ENCODE measurements around the gene MLYCD. TPM values are rescaled to one million over a fixed set of nuclear protein-coding genes. Genes with fewer than 3 reads are reported as not detected.

MLYCD gene
- total and polyA plus RNA-seq, 2 donors (not counting 1 experiment from before 2014, with no cell fraction given), result 2.3 to 17.1 TPM

DNA sequence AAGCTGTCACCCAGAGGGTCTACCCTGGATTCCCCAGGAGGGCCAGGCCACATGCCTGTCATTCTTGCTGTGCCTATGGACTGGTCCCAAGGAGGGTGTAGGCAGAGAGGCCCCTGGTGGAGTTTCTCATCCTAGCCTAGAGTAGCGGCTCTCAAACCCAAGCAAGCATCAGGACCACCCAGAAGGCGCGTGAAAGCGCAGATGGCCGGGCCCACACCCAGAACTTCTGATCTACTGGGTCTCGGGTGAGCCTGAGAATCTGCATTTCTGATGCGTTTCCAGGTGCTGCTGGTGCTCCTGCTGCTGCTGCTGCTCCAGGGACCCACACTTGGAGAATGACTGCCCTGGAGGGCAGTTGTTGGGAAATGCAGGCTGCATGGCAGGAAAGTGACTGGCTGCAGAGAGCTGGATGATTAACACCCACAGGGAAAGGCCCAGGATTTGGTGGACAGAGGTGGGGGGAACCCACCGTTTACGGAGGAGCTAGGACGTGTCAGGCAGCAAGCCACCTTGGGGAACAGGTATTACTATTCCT, 44.7 kb downstream of the MLYCD start:
- H3K4me3 ChIP-seq (ENCODE audit: control extremely low read depth in 1 of 5, extremely low read depth in 1 of 5, insufficient read depth in 1 of 5, low read depth in 2 of 5, low read length in 4 of 5), result no peak overlapping the region
- Mint-ChIP-seq H3K4me1 (peaks cover 4% of the 10 kb centered on the region), H3K4me3 (no peak overlapping the region), H3K9me3 (ENCODE audit: insufficient read depth) (no peaks in the 10 kb centered on the region), H3K27me3 (peaks cover 7% of the 10 kb centered on the region), H3K27ac (no peak overlapping the region)
- no peaks in the 10 kb centered on the region for H3K79me2 ChIP-seq (ENCODE audit: control insufficient read depth, insufficient read depth, low read length)
- 94% methylated on average over 10 of the region's 10 CpGs for WGBS (ENCODE audit: insufficient coverage)
- H3K4me2 ChIP-seq (replicated peaks; ENCODE audit: low read depth, low read length, poor library complexity, severe bottlenecking), result no peak overlapping the region
- H3K9me3 ChIP-seq (ENCODE audit: control extremely low read depth in 1 of 3, control insufficient read depth in 2 of 3, insufficient read depth in 1 of 3, low read length in 2 of 3), result no peaks in the 10 kb centered on the region
- TF ChIP-seq, protein P1, sequence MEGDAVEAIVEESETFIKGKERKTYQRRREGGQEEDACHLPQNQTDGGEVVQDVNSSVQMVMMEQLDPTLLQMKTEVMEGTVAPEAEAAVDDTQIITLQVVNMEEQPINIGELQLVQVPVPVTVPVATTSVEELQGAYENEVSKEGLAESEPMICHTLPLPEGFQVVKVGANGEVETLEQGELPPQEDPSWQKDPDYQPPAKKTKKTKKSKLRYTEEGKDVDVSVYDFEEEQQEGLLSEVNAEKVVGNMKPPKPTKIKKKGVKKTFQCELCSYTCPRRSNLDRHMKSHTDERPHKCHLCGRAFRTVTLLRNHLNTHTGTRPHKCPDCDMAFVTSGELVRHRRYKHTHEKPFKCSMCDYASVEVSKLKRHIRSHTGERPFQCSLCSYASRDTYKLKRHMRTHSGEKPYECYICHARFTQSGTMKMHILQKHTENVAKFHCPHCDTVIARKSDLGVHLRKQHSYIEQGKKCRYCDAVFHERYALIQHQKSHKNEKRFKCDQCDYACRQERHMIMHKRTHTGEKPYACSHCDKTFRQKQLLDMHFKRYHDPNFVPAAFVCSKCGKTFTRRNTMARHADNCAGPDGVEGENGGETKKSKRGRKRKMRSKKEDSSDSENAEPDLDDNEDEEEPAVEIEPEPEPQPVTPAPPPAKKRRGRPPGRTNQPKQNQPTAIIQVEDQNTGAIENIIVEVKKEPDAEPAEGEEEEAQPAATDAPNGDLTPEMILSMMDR (IDR thresholded peaks at IDR 0.05), result no peak
- no peak for TF ChIP-seq EZH2 (IDR thresholded peaks at IDR 0.05; ENCODE audit: borderline replicate concordance, insufficient read depth, low read depth, low read length, poor library complexity, severe bottlenecking)
- intact Hi-C loops (cut with micrococcal nuclease), result no loop called here
- H4K20me1 ChIP-seq (ENCODE audit: control insufficient read depth, insufficient read depth, low read length, poor library complexity, severe bottlenecking), result no peaks in the 10 kb centered on the region
- no peak overlapping the region for H2AFZ ChIP-seq (ENCODE audit: insufficient read depth, low read depth, low read length, poor library complexity, severe bottlenecking)
- H3K9ac ChIP-seq (ENCODE audit: low read length), result no peak overlapping the region
- ATAC-seq (ENCODE audit: low read depth) (no peak), DNase-seq (no peak)
- POLR2A ChIA-PET, result no interaction called here
- no peaks in the 10 kb centered on the region for H3K4me1 ChIP-seq (ENCODE audit: control insufficient read depth in 2 of 2, insufficient read depth in 2 of 2, low read length in 2 of 2)
- no peaks in the 10 kb centered on the region for H3K27me3 ChIP-seq (replicated peaks in 1 of 4; ENCODE audit: control extremely low read depth in 1 of 4, control insufficient read depth in 3 of 4, insufficient read depth in 4 of 4, low read length in 3 of 4)
- no peak overlapping the region for H3K27ac ChIP-seq (ENCODE audit: low read length in 2 of 2)
- CTCF ChIA-PET, result no interaction called here
- no peaks in the 10 kb centered on the region for H3K36me3 ChIP-seq (replicated peaks in 1 of 2; ENCODE audit: control extremely low read depth in 1 of 2, control insufficient read depth in 1 of 2, extremely low read depth in 1 of 2, insufficient read depth in 2 of 2, low read length in 1 of 2)

DNA sequence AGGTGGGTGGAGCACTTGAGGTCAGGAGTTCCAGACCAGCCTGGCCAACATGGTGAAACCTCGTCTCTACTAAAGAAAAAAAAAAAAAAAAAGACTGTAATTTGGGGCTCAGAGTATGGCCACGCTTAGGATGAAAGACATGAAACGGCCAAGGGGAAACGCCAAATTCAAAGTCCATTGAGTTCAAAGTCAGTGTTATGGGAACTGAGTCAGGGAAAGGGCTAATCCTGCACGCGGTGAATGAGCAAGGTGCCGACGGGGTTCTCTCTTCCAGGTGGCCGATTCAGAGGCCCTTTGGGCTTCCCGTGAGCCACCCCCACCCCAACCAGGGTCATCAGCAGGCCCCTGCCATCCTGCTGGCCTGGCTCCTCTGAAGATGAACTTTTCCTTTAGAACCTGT, 46.7 kb downstream of the MLYCD start:
- Mint-ChIP-seq H3K4me3 (no peak overlapping the region), H3K9me3 (ENCODE audit: insufficient read depth) (no peaks in the 10 kb centered on the region), H3K4me1 (no peaks in the 10 kb centered on the region), H3K27ac (no peak overlapping the region), H3K27me3 (peaks cover 3% of the 10 kb centered on the region)
- H3K9me3 ChIP-seq (ENCODE audit: control extremely low read depth in 1 of 3, control insufficient read depth in 2 of 3, insufficient read depth in 1 of 3, low read length in 2 of 3), result no peaks in the 10 kb centered on the region
- H3K27ac ChIP-seq (ENCODE audit: low read length in 2 of 2), result no peak overlapping the region
- H3K4me1 ChIP-seq (ENCODE audit: control insufficient read depth in 2 of 2, insufficient read depth in 2 of 2, low read length in 2 of 2), result no peaks in the 10 kb centered on the region
- CTCF ChIA-PET, result no interaction called here
- no peak overlapping the region for H2AFZ ChIP-seq (ENCODE audit: insufficient read depth, low read depth, low read length, poor library complexity, severe bottlenecking)
- POLR2A ChIA-PET, result no interaction called here
- 88% methylated on average over 9 of the region's 10 CpGs for whole genome bisulfite sequencing (ENCODE audit: insufficient coverage)
- no peaks in the 10 kb centered on the region for H4K20me1 ChIP-seq (ENCODE audit: control insufficient read depth, insufficient read depth, low read length, poor library complexity, severe bottlenecking)
- H3K4me3 ChIP-seq (ENCODE audit: control extremely low read depth in 1 of 5, extremely low read depth in 1 of 5, insufficient read depth in 1 of 5, low read depth in 2 of 5, low read length in 4 of 5), result no peak overlapping the region
- H3K9ac ChIP-seq (ENCODE audit: low read length), result no peak overlapping the region
- H3K4me2 ChIP-seq (replicated peaks; ENCODE audit: low read depth, low read length, poor library complexity, severe bottlenecking), result no peak overlapping the region
- TF ChIP-seq, protein P1 (IDR thresholded peaks at IDR 0.05), result no peak
- TF ChIP-seq EZH2 (IDR thresholded peaks at IDR 0.05; ENCODE audit: borderline replicate concordance, insufficient read depth, low read depth, low read length, poor library complexity, severe bottlenecking), result no peak
- H3K36me3 ChIP-seq (replicated peaks in 1 of 2; ENCODE audit: control extremely low read depth in 1 of 2, control insufficient read depth in 1 of 2, extremely low read depth in 1 of 2, insufficient read depth in 2 of 2, low read length in 1 of 2), result no peaks in the 10 kb centered on the region
- intact Hi-C loops (cut with micrococcal nuclease), result no loop called here
- H3K79me2 ChIP-seq (ENCODE audit: control insufficient read depth, insufficient read depth, low read length), result no peaks in the 10 kb centered on the region
- H3K27me3 ChIP-seq (replicated peaks in 1 of 4; ENCODE audit: control extremely low read depth in 1 of 4, control insufficient read depth in 3 of 4, insufficient read depth in 4 of 4, low read length in 3 of 4), result no peaks in the 10 kb centered on the region
- DNase-seq (no peak), ATAC-seq (ENCODE audit: low read depth) (no peak)

All from B cell (primary cell).